H1 (cell line): ENCODE measurements around the gene SHMT1. TPM values are rescaled to one million over a fixed set of nuclear protein-coding genes. Genes with fewer than 3 reads are reported as not detected.
"Not testable (repeated sequence)": the region's sequence is repeated elsewhere in the genome, so short reads cannot be mapped to it uniquely, and the experiment has no call there.

ENCODE experiments used
- CTCF ChIA-PET: fragments of 300-600 bp; sonication (Branson Sonifier 250); formaldehyde crosslinking; loops from one replicate; lab custom pipeline; 2021; ENCODE audit not compliant: partially characterized antibody; lab: Charles Lee
- POLR2A ChIA-PET: fragments of 300-600 bp; sonication (Branson Sonifier 250); formaldehyde crosslinking; loops from one replicate; lab custom pipeline; 2021; ENCODE audit warnings: inconsistent platforms; ENCODE audit not compliant: partially characterized antibody; lab: Charles Lee
- DNase-seq, 2 experiments: peaks; one replicate each; pipeline versions ENCODE4 v3.0.0 to v3.0.0-alpha.2; 2010 to 2022; ENCODE audit warnings: low spot score in 2 of 2, low read depth in 1 of 2, mixed read lengths in 1 of 2
- FAIRE-seq: peaks from 2 replicates; lab custom pipeline; 2011; peaks lifted over from hg19 to GRCh38; lab: Jason Lieb, UNC
- H2AFZ ChIP-seq: 2 replicates; pipeline ENCODE4 v1.8.1; 2012; ENCODE audit warnings: low read length, inconsistent platforms
- H2AK5ac ChIP-seq: 2 replicates; pipeline ENCODE4 v1.6.1; 2013; ENCODE audit warnings: low read depth, low read length
- H2BK120ac ChIP-seq: replicated peaks from 2 replicates; pipeline ENCODE3; 2013; ENCODE audit warnings: low read depth, low read length, inconsistent platforms
- H2BK12ac ChIP-seq: 2 replicates; pipeline ENCODE4 v1.6.1; 2013; ENCODE audit warnings: low read depth, low read length
- H2BK15ac ChIP-seq: 2 replicates; pipeline ENCODE4 v1.6.1; 2013; ENCODE audit warnings: low read length
- H2BK20ac ChIP-seq: 2 replicates; pipeline ENCODE4 v1.6.1; 2013; ENCODE audit warnings: low read length
- H2BK5ac ChIP-seq: 2 replicates; pipeline ENCODE4 v1.6.1; 2013; ENCODE audit warnings: low read depth, low read length
- H3K14ac ChIP-seq: 2 replicates; pipeline ENCODE4 v1.6.1; 2013; ENCODE audit warnings: inconsistent platforms; ENCODE audit not compliant: insufficient read length
- H3K18ac ChIP-seq: 2 replicates; pipeline ENCODE4 v1.6.1; 2013; ENCODE audit warnings: low read length; ENCODE audit errors: extremely low read depth
- H3K23ac ChIP-seq: 2 replicates; pipeline ENCODE4 v1.6.1; 2013; ENCODE audit warnings: inconsistent platforms; ENCODE audit not compliant: insufficient read length
- H3K23me2 ChIP-seq: 2 replicates; pipeline ENCODE4 v1.6.1; 2013; ENCODE audit warnings: low read depth, low read length
- H3K27ac ChIP-seq: 2 replicates; pipeline ENCODE4 v1.6.1; 2011; ENCODE audit warnings: low read depth, low read length, inconsistent platforms
- H3K27me3 ChIP-seq, 4 experiments: replicated peaks in 1 of 4; 1 replicate in 1 of 4; 2 replicates in 3 of 4; pipeline versions ENCODE4 v1.6.1 to v1.8.1; 2011 to 2013; ENCODE audit warnings: low read length in 3 of 4, mild to moderate bottlenecking in 3 of 4, inconsistent platforms in 2 of 4, mixed read lengths in 2 of 4, moderate library complexity in 1 of 4; ENCODE audit not compliant: control insufficient read depth in 3 of 4, insufficient read depth in 3 of 4; ENCODE audit errors: extremely low read depth in 1 of 4
- H3K36me3 ChIP-seq, 4 experiments: 2 replicates each; pipeline versions ENCODE4 v1.6.1 to v1.8.1; 2011 to 2013; ENCODE audit warnings: mild to moderate bottlenecking in 4 of 4, low read length in 3 of 4, moderate library complexity in 2 of 4, control low read depth in 1 of 4, inconsistent platforms in 1 of 4; ENCODE audit not compliant: insufficient read depth in 4 of 4, control insufficient read depth in 2 of 4
- H3K4ac ChIP-seq: replicated peaks from 2 replicates; pipeline ENCODE3; 2013; ENCODE audit warnings: low read length, low read depth, mixed read lengths, inconsistent platforms; ENCODE audit not compliant: insufficient read length
- H3K4me1 ChIP-seq, 4 experiments: replicated peaks in 1 of 4; 1 replicate in 1 of 4; 2 replicates in 3 of 4; pipeline versions ENCODE4 v1.6.1 to v1.8.1; 2011 to 2013; ENCODE audit warnings: low read length in 3 of 4, inconsistent platforms in 2 of 4, mixed read lengths in 1 of 4; ENCODE audit not compliant: insufficient read depth in 4 of 4, control insufficient read depth in 3 of 4
- H3K4me2 ChIP-seq, 2 experiments: 2 replicates each; pipeline versions ENCODE4 v1.6.1 to v1.8.1; 2011 to 2013; ENCODE audit warnings: low read depth in 2 of 2, low read length in 2 of 2, control low read depth in 1 of 2, inconsistent platforms in 1 of 2, mild to moderate bottlenecking in 1 of 2; ENCODE audit not compliant: insufficient read depth in 1 of 2
- H3K4me3 ChIP-seq, 4 experiments: fragments of 200-600, 300-600 bp in 1 of 4; sonication (generic), shearing (Covaris generic), sonication (Bioruptor Twin) in 1 of 4; 2 replicates each; pipeline versions ENCODE4 v1.5.1 to v1.8.1; 2011 to 2016; ENCODE audit warnings: low read length in 4 of 4, low read depth in 3 of 4, control low read depth in 2 of 4, inconsistent platforms in 2 of 4, mild to moderate bottlenecking in 2 of 4, mixed read lengths in 1 of 4, moderate library complexity in 1 of 4; ENCODE audit not compliant: insufficient read depth in 2 of 4; ENCODE audit errors: extremely low read depth in 1 of 4
- H3K56ac ChIP-seq: replicated peaks from 2 replicates; pipeline ENCODE3; 2013; ENCODE audit warnings: low read depth, mild to moderate bottlenecking, mixed read lengths, low read length, inconsistent platforms; ENCODE audit not compliant: insufficient read length
- H3K79me1 ChIP-seq: 2 replicates; pipeline ENCODE4 v1.6.1; 2013; ENCODE audit warnings: low read depth, low read length, control low read depth
- H3K79me2 ChIP-seq, 2 experiments: 2 replicates each; pipeline versions ENCODE4 v1.6.1 to v1.8.1; 2012 to 2013; ENCODE audit warnings: low read length in 2 of 2, mild to moderate bottlenecking in 2 of 2, inconsistent platforms in 1 of 2; ENCODE audit not compliant: insufficient read depth in 2 of 2, control insufficient read depth in 1 of 2
- H3K9ac ChIP-seq, 4 experiments: replicated peaks in 1 of 4; 1 replicate in 1 of 4; 2 replicates in 3 of 4; pipeline versions ENCODE4 v1.6.1 to v1.8.1; 2011 to 2013; ENCODE audit warnings: low read depth in 3 of 4, low read length in 3 of 4, control low read depth in 2 of 4, mild to moderate bottlenecking in 2 of 4, moderate library complexity in 2 of 4, inconsistent platforms in 1 of 4; ENCODE audit errors: extremely low read depth in 1 of 4
- H3K9me3 ChIP-seq, 2 experiments: 2 replicates each; pipeline versions ENCODE4 v1.6.1 to v1.8.1; 2012 to 2013; ENCODE audit warnings: mild to moderate bottlenecking in 2 of 2, moderate library complexity in 2 of 2, control low read depth in 1 of 2, inconsistent platforms in 1 of 2, low read depth in 1 of 2, low read length in 1 of 2, mixed read lengths in 1 of 2; ENCODE audit not compliant: insufficient read depth in 2 of 2
- H4K20me1 ChIP-seq, 2 experiments: replicated peaks in 1 of 2; 2 replicates each; pipeline versions ENCODE3 to v1.8.1; 2011 to 2013; ENCODE audit warnings: inconsistent platforms in 2 of 2, low read length in 2 of 2, mild to moderate bottlenecking in 1 of 2; ENCODE audit not compliant: insufficient read depth in 2 of 2, control insufficient read depth in 1 of 2
- H4K5ac ChIP-seq: 2 replicates; pipeline ENCODE4 v1.6.1; 2013; ENCODE audit warnings: low read length, low read depth, mixed read lengths, inconsistent platforms; ENCODE audit not compliant: insufficient read length
- H4K8ac ChIP-seq: 2 replicates; pipeline ENCODE4 v1.8.0; 2013; ENCODE audit warnings: mild to moderate bottlenecking, moderate library complexity, low read length, inconsistent platforms; ENCODE audit not compliant: insufficient read depth; ENCODE audit errors: extremely low read depth
- H4K91ac ChIP-seq: replicated peaks from 2 replicates; pipeline ENCODE3; 2013; ENCODE audit warnings: low read length, mixed read lengths, inconsistent platforms; ENCODE audit not compliant: insufficient read length
- WGBS, 2 experiments: shearing (Covaris generic) in 1 of 2; methylation state at CpG; one replicate each; pipeline versions ENCODE4 v1.1.6 to v1.1.7; 2013 to 2015; ENCODE audit warnings: low lambda C conversion rate in 2 of 2, mixed read lengths in 2 of 2, inconsistent platforms in 1 of 2, low coverage in 1 of 2, missing lambda C conversion rate in 1 of 2; ENCODE audit not compliant: insufficient replicate concordance in 2 of 2, insufficient coverage in 1 of 2, insufficient read length in 1 of 2; ENCODE audit errors: extremely low coverage in 1 of 2, missing lambda C conversion rate in 1 of 2; 5-methylcytosine and 5-hydroxymethylcytosine counted together
- polyA plus RNA-seq, 7 experiments: library from polyadenylated mRNA; depleted of rRNA in 3 of 7; stranded (reverse) in 5 of 7; unstranded in 2 of 7; fragments of >200 nt in 5 of 7; fragments of 200-250 nt in 2 of 7; gene quantifications; 1 replicate in 5 of 7; 2 replicates in 1 of 7; 4 replicates in 1 of 7; pipeline versions ENCODE4 v1.2.1 to v1.2.3, GENCODE V29; 2011 to 2013; ENCODE audit warnings: missing spikeins in 2 of 7, mixed read lengths in 2 of 7
- total RNA-seq: library from RNA; stranded (reverse); fragmentation: NEBNext Ultra II Directional; extraction: Animal tissue kit (Norgen Biotek cat#: 25700); gene quantifications from 2 replicates; pipeline ENCODE4 v1.2.1, GENCODE V29; 2021

The SHMT1 gene
- total and polyA plus RNA-seq, 2 of the 8 experiments (the other 6 are each of a cell fraction or from before 2014, with no cell fraction given), result 30.7 to 39.3 TPM

DNA sequence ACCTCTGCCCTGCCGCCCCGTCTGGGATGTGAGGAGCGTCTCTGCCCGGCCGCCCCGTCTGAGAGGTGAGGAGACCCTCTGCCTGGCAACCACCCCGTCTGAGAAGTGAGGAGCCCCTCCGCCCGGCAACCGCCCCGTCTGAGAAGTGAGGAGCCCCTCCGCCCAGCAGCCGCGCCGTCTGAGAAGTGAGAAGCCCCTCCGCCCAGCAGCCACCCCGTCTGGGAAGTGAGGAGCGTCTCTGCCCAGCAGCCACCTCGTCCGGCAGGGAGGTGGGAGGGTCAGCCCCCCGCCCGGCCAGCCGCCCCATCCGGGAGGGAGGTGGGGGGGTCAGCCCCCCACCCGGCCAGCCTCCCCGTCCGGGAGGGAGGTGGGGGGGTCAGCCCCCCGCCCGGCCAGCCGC lies 65.3 kb downstream of the SHMT1 start:
- H2BK20ac ChIP-seq, POLR2A ChIA-PET, H3K79me2 ChIP-seq, H4K5ac ChIP-seq, H4K20me1 ChIP-seq, H3K14ac ChIP-seq, FAIRE-seq, H2BK15ac ChIP-seq, CTCF ChIA-PET, H2BK12ac ChIP-seq, H2AK5ac ChIP-seq, H3K4ac ChIP-seq, H4K8ac ChIP-seq, H3K4me1 ChIP-seq, H3K56ac ChIP-seq, H3K27me3 ChIP-seq, H2BK120ac ChIP-seq, DNase-seq, H3K4me3 ChIP-seq, H2AFZ ChIP-seq, H3K9me3 ChIP-seq, H3K4me2 ChIP-seq, H4K91ac ChIP-seq, H3K9ac ChIP-seq, H2BK5ac ChIP-seq, H3K18ac ChIP-seq, H3K23me2 ChIP-seq, H3K27ac ChIP-seq, H3K23ac ChIP-seq, H3K79me1 ChIP-seq: not testable (repeated sequence)
- H3K36me3 ChIP-seq, result peaks cover 16 to 63% (median 45%) of the 10 kb centered on the region in 4 experiments
- WGBS, 2 experiments, result 100% methylated on average over 1 of the region's 30 CpGs; no CpG with 5 or more reads in 1 of the 2 experiments
